IMR-90 (cell line): Measurements from ENCODE around the gene TGM1. TPM values are rescaled to one million over a fixed set of nuclear protein-coding genes. Genes with fewer than 3 reads are reported as not detected.

Experiments used
- ATAC-seq: fragments of 200-7000 bp; cut with Tn5 transposase; 2 replicates; pipeline ENCODE4 v1.9.1; 2020; ENCODE audit warnings: low read depth, mild to moderate bottlenecking, moderate library complexity
- BruUV-seq: library from RNA; stranded (reverse); fragments of 400-500 nt; replicated peaks from 2 replicates; lab custom pipeline; 2021; lab: Mats Ljungman, UMichigan
- CTCF ChIA-PET: fragments of 300-600 bp; formaldehyde crosslinking; extraction: SDS; loops from one replicate; lab custom pipeline; 2021; ENCODE audit warnings: antibody characterized with exemption; lab: Yijun Ruan, JAX
- POLR2A ChIA-PET: fragments of 300-600 bp; sonication (Branson Sonifier 250); formaldehyde crosslinking; loops from one replicate; lab custom pipeline; 2022; ENCODE audit warnings: antibody characterized with exemption; ENCODE audit not compliant: unreplicated experiment; lab: Charles Lee
- DNase-seq: peaks from one replicate; pipeline ENCODE4 v3.0.0; 2013
- H2AFZ ChIP-seq: replicated peaks from 2 replicates; pipeline ENCODE3; 2013; ENCODE audit warnings: low read length, mild to moderate bottlenecking; ENCODE audit not compliant: poor library complexity
- H2AK5ac ChIP-seq: 2 replicates; pipeline ENCODE4 v1.6.1; 2013; ENCODE audit warnings: low read depth, low read length, inconsistent platforms
- H2AK9ac ChIP-seq: replicated peaks from 2 replicates; pipeline ENCODE3; 2013; ENCODE audit warnings: mild to moderate bottlenecking, low read depth, low read length, moderate library complexity; ENCODE audit not compliant: poor library complexity
- H2BK120ac ChIP-seq: 2 replicates; pipeline ENCODE4 v1.6.1; 2013; ENCODE audit warnings: low read depth, low read length, inconsistent platforms
- H2BK15ac ChIP-seq: 3 replicates; pipeline ENCODE4 v1.6.1; 2013; ENCODE audit warnings: low read depth, low read length, inconsistent platforms
- H2BK20ac ChIP-seq: 2 replicates; pipeline ENCODE4 v1.6.1; 2013; ENCODE audit warnings: low read depth, mild to moderate bottlenecking, inconsistent platforms, low read length, moderate library complexity
- H2BK5ac ChIP-seq: 2 replicates; pipeline ENCODE4 v1.6.1; 2013; ENCODE audit warnings: mild to moderate bottlenecking, low read depth, low read length, inconsistent platforms; ENCODE audit not compliant: poor library complexity, severe bottlenecking
- H3K14ac ChIP-seq: replicated peaks from 2 replicates; pipeline ENCODE4 v1.6.1; 2013; ENCODE audit warnings: low read depth, low read length, inconsistent platforms
- H3K18ac ChIP-seq: 2 replicates; pipeline ENCODE4 v1.6.1; 2013; ENCODE audit warnings: low read depth, low read length, control low read depth
- H3K23ac ChIP-seq: 2 replicates; pipeline ENCODE4 v1.6.1; 2013; ENCODE audit warnings: low read depth, low read length, inconsistent platforms
- H3K27ac ChIP-seq: 2 replicates; pipeline ENCODE4 v1.5.1; 2013; ENCODE audit warnings: mild to moderate bottlenecking, control low read depth, low read length; ENCODE audit not compliant: insufficient read depth
- H3K27me3 ChIP-seq: 2 replicates; pipeline ENCODE4 v1.6.1; 2013; ENCODE audit warnings: low read length; ENCODE audit not compliant: control insufficient read depth, insufficient read depth
- H3K36me3 ChIP-seq: 2 replicates; pipeline ENCODE4 v1.6.1; 2013; ENCODE audit warnings: low read length, mixed read lengths; ENCODE audit not compliant: control insufficient read depth, insufficient read depth
- H3K4ac ChIP-seq: 2 replicates; pipeline ENCODE4 v1.6.1; 2013; ENCODE audit warnings: low read depth, low read length, inconsistent platforms
- H3K4me1 ChIP-seq: 2 replicates; pipeline ENCODE4 v1.6.1; 2013; ENCODE audit warnings: low read length, mixed read lengths; ENCODE audit not compliant: control insufficient read depth, insufficient read depth
- H3K4me2 ChIP-seq: 2 replicates; pipeline ENCODE4 v1.6.1; 2013; ENCODE audit warnings: low read depth, mild to moderate bottlenecking, control low read depth, low read length, moderate library complexity
- H3K4me3 ChIP-seq: 2 replicates; pipeline ENCODE4 v1.5.1; 2013; ENCODE audit warnings: low read depth, mild to moderate bottlenecking, control low read depth, low read length, moderate library complexity; ENCODE audit not compliant: insufficient read depth
- H3K56ac ChIP-seq: 2 replicates; pipeline ENCODE4 v1.6.1; 2013; ENCODE audit warnings: low read length, inconsistent platforms; ENCODE audit not compliant: insufficient read depth; ENCODE audit errors: extremely low read depth
- H3K79me1 ChIP-seq, 2 experiments: 2 replicates each; pipeline ENCODE4 v1.6.1; 2013; ENCODE audit warnings: low read length in 2 of 2, inconsistent platforms in 1 of 2, low read depth in 1 of 2
- H3K9ac ChIP-seq: 2 replicates; pipeline ENCODE4 v1.6.1; 2013; ENCODE audit warnings: low read depth, low read length, control low read depth
- H3K9me1 ChIP-seq: 2 replicates; pipeline ENCODE4 v1.6.1; 2013; ENCODE audit warnings: low read length, inconsistent platforms; ENCODE audit not compliant: insufficient read depth
- H3K9me3 ChIP-seq: 2 replicates; pipeline ENCODE4 v1.6.1; 2013; ENCODE audit warnings: low read length; ENCODE audit not compliant: control insufficient read depth, insufficient read depth
- H4K20me1 ChIP-seq: 2 replicates; pipeline ENCODE4 v1.6.1; 2013; ENCODE audit warnings: low read length, inconsistent platforms; ENCODE audit not compliant: insufficient read depth
- H4K5ac ChIP-seq: 2 replicates; pipeline ENCODE4 v1.6.1; 2013; ENCODE audit warnings: mild to moderate bottlenecking, low read depth, low read length, control low read depth
- H4K8ac ChIP-seq, 2 experiments: 2 replicates each; pipeline ENCODE4 v1.6.1; 2013; ENCODE audit warnings: low read depth in 2 of 2, low read length in 2 of 2, control low read depth in 1 of 2, inconsistent platforms in 1 of 2
- H4K91ac ChIP-seq: 2 replicates; pipeline ENCODE4 v1.6.1; 2013; ENCODE audit warnings: low read depth, low read length, inconsistent platforms; ENCODE audit not compliant: insufficient read depth
- CEBPB ChIP-seq: IDR thresholded peaks from 2 replicates; pipeline ENCODE4 v1.6.1; 2012; ENCODE audit warnings: low read depth, low read length, improper control_type of control experiment
- CHD1 ChIP-seq: IDR thresholded peaks from 2 replicates; pipeline ENCODE4 v1.6.1; 2012; ENCODE audit warnings: low read depth, low read length, improper control_type of control experiment
- FOS ChIP-seq: fragments of 150-350 bp; IDR thresholded peaks from 2 replicates; pipeline ENCODE4 v1.6.1; 2016; ENCODE audit warnings: low read depth, low read length
- MAFK ChIP-seq: IDR thresholded peaks from 2 replicates; pipeline ENCODE4 v1.6.1; 2012; ENCODE audit warnings: low read depth, low read length, improper control_type of control experiment
- POLR2A ChIP-seq: IDR thresholded peaks from 2 replicates; pipeline ENCODE4 v1.6.1; 2012; ENCODE audit warnings: mild to moderate bottlenecking, low read depth, low read length
- RAD21 ChIP-seq: IDR thresholded peaks from 2 replicates; pipeline ENCODE4 v1.6.1; 2012; ENCODE audit warnings: low read length, improper control_type of control experiment
- RFX5 ChIP-seq: IDR thresholded peaks from 2 replicates; pipeline ENCODE4 v1.8.0; 2012; ENCODE audit warnings: low read depth, mild to moderate bottlenecking, low read length, moderate library complexity
- SMC3 ChIP-seq: fragments of 150-350 bp; IDR thresholded peaks from 2 replicates; pipeline ENCODE4 v1.6.1; 2016; ENCODE audit warnings: low read depth, mild to moderate bottlenecking, antibody characterized with exemption, low read length, moderate library complexity
- WGBS, 2 experiments: methylation state at CpG; one replicate each; pipeline versions ENCODE4 v1.1.5 to v1.1.7; 2013; ENCODE audit warnings: missing lambda C conversion rate in 2 of 2; ENCODE audit not compliant: insufficient read length in 1 of 2; ENCODE audit errors: extremely low coverage in 2 of 2; 5-methylcytosine and 5-hydroxymethylcytosine counted together
- dilution Hi-C: fragments of 300-500 bp; cut with HindIII; formaldehyde crosslinking; loops from one replicate; pipeline ENCODE4 v1.14.3; 2018; ENCODE audit warnings: low sequenced_read_pairs; ENCODE audit not compliant: unreplicated experiment
- in situ Hi-C: fragments of 300-500 bp; cut with MboI; formaldehyde crosslinking; loops from 3 replicates; pipeline ENCODE4 v1.14.3; 2019; ENCODE audit warnings: low sequenced_read_pairs, inconsistent platforms, mixed read lengths
- intact Hi-C: fragments of 100-400 bp; cut with micrococcal nuclease; formaldehyde crosslinking; loops from 2 replicates; pipeline ENCODE4 v1.10.0; 2022
- polyA plus RNA-seq, 3 experiments: library from polyadenylated mRNA; depleted of rRNA; stranded (reverse); fragments of >200 nt; gene quantifications; 2 replicates each; pipeline ENCODE4 v1.2.3, GENCODE V29; 2012; ENCODE audit warnings: low replicate concordance in 1 of 3
- total RNA-seq: library from RNA; depleted of rRNA; stranded (reverse); fragments of >200 nt; gene quantifications from 2 replicates; pipeline ENCODE4 v1.2.3, GENCODE V29; 2012
- TF ChIP-seq, protein P1 (sequence below): fragments of 150-350 bp; IDR thresholded peaks from 2 replicates; pipeline ENCODE4 v1.6.1; 2017; ENCODE audit warnings: mild to moderate bottlenecking, antibody characterized with exemption, low read length, low read depth
- TF ChIP-seq, protein P2 (sequence below): fragments of 150-350 bp; IDR thresholded peaks from 2 replicates; pipeline ENCODE4 v1.6.1; 2016; ENCODE audit warnings: low read depth, mild to moderate bottlenecking, low read length, moderate library complexity, borderline replicate concordance

The TGM1 gene
- total and polyA plus RNA-seq, 2 of the 4 experiments (the other 2 are of a cell fraction), result 0.72 to 3.3 TPM

DNA sequence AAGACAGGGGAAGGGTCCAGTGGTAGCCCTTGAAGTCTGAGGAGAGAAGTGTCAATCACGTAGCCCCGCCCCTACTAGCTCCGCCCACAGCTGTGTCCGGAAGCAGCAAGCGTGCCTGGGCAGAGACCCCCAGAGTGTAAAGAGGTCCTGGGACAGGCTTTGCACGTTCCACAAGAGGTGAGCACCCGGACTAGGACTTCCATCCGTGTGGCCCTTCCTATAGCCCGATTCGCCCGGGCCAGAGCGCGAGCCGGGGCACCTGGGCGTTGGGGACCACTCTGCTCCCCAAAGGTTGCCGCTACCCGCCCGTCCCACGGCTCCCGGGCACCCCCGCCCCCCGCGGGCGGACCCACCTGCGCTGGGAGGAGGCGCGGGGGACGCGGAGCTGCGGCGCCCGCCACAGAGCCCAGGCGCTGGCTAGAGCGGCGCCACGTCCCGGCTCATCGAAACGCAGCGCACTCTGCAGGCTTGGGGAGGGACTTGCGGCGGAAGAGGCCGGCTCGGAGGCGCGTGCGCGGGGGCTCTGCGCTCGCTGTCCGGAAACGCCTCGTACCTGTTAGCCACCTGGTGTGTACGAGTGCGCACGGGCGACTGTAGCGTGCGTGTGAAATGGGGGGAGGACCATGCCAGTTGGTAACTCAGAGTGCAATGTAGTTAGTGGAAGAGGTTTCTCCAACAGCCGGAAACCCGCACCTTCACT, 8.3 kb upstream of the TGM1 start, which contains the start of gene RABGGTA (continued):
- TF ChIP-seq, protein P1, sequence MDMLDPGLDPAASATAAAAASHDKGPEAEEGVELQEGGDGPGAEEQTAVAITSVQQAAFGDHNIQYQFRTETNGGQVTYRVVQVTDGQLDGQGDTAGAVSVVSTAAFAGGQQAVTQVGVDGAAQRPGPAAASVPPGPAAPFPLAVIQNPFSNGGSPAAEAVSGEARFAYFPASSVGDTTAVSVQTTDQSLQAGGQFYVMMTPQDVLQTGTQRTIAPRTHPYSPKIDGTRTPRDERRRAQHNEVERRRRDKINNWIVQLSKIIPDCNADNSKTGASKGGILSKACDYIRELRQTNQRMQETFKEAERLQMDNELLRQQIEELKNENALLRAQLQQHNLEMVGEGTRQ, result peak; percentile 1; the same call in 1 of the 2 replicates

DNA sequence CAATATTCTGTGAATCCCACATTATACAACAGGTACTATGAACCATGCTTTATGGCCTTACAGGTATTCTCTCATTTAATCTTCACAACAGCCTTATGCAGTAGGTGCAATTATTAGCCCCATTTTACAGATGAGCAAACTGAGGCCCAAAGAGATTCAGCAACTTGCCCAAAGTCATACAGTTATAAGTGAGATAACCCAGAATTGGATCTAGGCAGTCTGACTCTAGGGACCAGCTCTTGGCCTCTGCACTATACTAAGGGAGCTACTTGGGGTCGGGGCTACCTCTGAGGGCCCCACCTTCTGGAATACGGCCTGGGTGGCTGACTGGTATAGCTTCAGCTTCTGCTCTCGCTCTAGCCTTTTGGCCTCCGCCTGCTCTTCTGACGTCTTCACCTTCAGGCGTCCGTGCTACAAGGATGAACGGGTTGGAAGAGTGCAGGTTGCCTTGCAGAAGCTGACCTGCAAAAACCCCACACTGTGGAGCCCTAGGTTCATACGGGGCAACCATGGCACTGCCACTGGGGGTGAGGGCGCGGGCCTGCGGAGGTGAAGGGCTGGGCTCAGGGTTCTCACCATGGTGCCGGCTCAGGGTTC, 7.7 kb upstream of the TGM1 start:
- H2AK9ac ChIP-seq, result peak overlapping the region; percentile 100
- ATAC-seq (no peak), DNase-seq (no peak)
- H4K8ac ChIP-seq, result peak overlapping the region; percentile 90 to 97; a peak in 3 of 4 replicates
- no TSS peak for BruUV-seq
- H3K27me3 ChIP-seq, result no peaks in the 10 kb centered on the region
- no peak overlapping the region for H2BK20ac ChIP-seq
- peak overlapping the region; percentile 92 for H3K9ac ChIP-seq
- 76% methylated on average over 2 of the region's 13 CpGs; no CpG with 5 or more reads in 1 of the 2 experiments for WGBS, 2 experiments
- peak overlapping the region; percentile 88 for H3K4me2 ChIP-seq
- dilution Hi-C loops (no loop called here), intact Hi-C loops (loop anchor here (1.0 to 2.0 kb wide), 3 partner anchors 14 to 28 kb away; partner anchors contain the start of gene TINF2), in situ Hi-C loops (no loop called here)
- peaks cover 10 to 28% of the 10 kb centered on the region in 2 experiments for H3K79me1 ChIP-seq
- peaks cover 27% of the 10 kb centered on the region for H3K36me3 ChIP-seq
- H3K4me3 ChIP-seq, result peak overlapping the region; percentile 63
- no peaks in the 10 kb centered on the region for H3K9me3 ChIP-seq
- H3K4ac ChIP-seq, result peak overlapping the region; percentile 96
- H2BK15ac ChIP-seq, result no peak overlapping the region
- ChIA-PET CTCF (interaction anchor here (0.8 to 2.0 kb wide), 4 partner anchors 9 to 28 kb away, joined by 3 to 11 read pairs (median 4); partner anchors contain the start of gene TINF2), POLR2A (no interaction called here)
- H2AFZ ChIP-seq, result peak overlapping the region; percentile 97
- H4K5ac ChIP-seq, result peak overlapping the region; percentile 92
- H3K27ac ChIP-seq, result peak overlapping the region; percentile 89
- H3K4me1 ChIP-seq, result peaks cover 5% of the 10 kb centered on the region; the same call in 1 of the 2 replicates
- 0 out of 2 replicates have a peak overlapping the region, but pooled peaks have one; percentile 40 for H2AK5ac ChIP-seq
- H3K14ac ChIP-seq, result peak overlapping the region; percentile 97
- peak overlapping the region; percentile 90 for H2BK5ac ChIP-seq
- H3K18ac ChIP-seq, result peak overlapping the region; percentile 78; the same call in 1 of the 2 replicates
- H4K91ac ChIP-seq, result no peak overlapping the region; the same call in 1 of the 2 replicates
- no peak overlapping the region; the same call in 1 of the 2 replicates for H3K56ac ChIP-seq
- H4K20me1 ChIP-seq, result no peaks in the 10 kb centered on the region
- TF ChIP-seq RFX5 (no peak), SMC3 (no peak), RAD21 (no peak), CHD1 (no peak), MAFK (no peak), CEBPB (no peak), FOS (no peak), POLR2A (no peak)
- TF ChIP-seq, protein P2, sequence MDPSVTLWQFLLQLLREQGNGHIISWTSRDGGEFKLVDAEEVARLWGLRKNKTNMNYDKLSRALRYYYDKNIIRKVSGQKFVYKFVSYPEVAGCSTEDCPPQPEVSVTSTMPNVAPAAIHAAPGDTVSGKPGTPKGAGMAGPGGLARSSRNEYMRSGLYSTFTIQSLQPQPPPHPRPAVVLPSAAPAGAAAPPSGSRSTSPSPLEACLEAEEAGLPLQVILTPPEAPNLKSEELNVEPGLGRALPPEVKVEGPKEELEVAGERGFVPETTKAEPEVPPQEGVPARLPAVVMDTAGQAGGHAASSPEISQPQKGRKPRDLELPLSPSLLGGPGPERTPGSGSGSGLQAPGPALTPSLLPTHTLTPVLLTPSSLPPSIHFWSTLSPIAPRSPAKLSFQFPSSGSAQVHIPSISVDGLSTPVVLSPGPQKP, result no peak
- TF ChIP-seq, protein P1, result no peak
- H3K23ac ChIP-seq, result no peak overlapping the region
- H3K9me1 ChIP-seq, result peaks cover 5% of the 10 kb centered on the region; the same call in 1 of the 2 replicates
- H2BK120ac ChIP-seq, result no peak overlapping the region
